Breast epithelium (tissue), 4 donors: ENCODE results near the gene DDX31. TPM values are rescaled to one million over a fixed set of nuclear protein-coding genes. Genes with fewer than 3 reads are reported as not detected.
A peak's percentile ranks its signal among the peaks of the same experiment; 100 is the strongest.

Experiments
- DNase-seq, 2 donors: peaks; one replicate each; pipeline ENCODE4 v3.0.0-alpha.2; 2019; ENCODE audit warnings: low spot score in 2 of 2
- H3K27ac ChIP-seq, 2 donors: fragments of 200-600 bp; sonication (generic) in 1 of 2; one replicate each; pipeline ENCODE4 v1.5.1; 2016 to 2019; ENCODE audit warnings: mild to moderate bottlenecking in 1 of 2
- H3K27me3 ChIP-seq, 2 donors: fragments of 200-600 bp; sonication (generic) in 1 of 2; one replicate each; pipeline versions ENCODE4 v1.5.1 to v1.6.0; 2017 to 2019; ENCODE audit warnings: control low read depth in 1 of 2, mild to moderate bottlenecking in 1 of 2
- H3K36me3 ChIP-seq: fragments of 200-600 bp; one replicate; pipeline ENCODE4 v1.5.1; 2019
- H3K4me1 ChIP-seq, 2 donors: fragments of 200-600 bp; sonication (generic); one replicate each; pipeline ENCODE4 v1.5.1; 2016 to 2019; ENCODE audit warnings: control low read depth in 1 of 2
- H3K4me3 ChIP-seq, 3 donors: fragments of 200-600 bp; sonication (generic); 1 replicate in 2 of 3; 2 replicates in 1 of 3; pipeline ENCODE4 v1.5.1; 2016 to 2019; ENCODE audit warnings: mild to moderate bottlenecking in 3 of 3, moderate library complexity in 2 of 3
- H3K9me3 ChIP-seq, 2 donors: fragments of 200-600 bp; sonication (generic) in 1 of 2; one replicate each; pipeline ENCODE4 v1.5.1; 2016 to 2019; ENCODE audit warnings: control low read depth in 1 of 2
- CTCF ChIP-seq, 3 donors: fragments of 450-650 bp; IDR thresholded peaks; one replicate each; pipeline ENCODE4 v1.5.1; 2016 to 2017; ENCODE audit warnings: antibody characterized with exemption in 3 of 3, mild to moderate bottlenecking in 3 of 3, moderate library complexity in 3 of 3
- POLR2A ChIP-seq: fragments of 450-650 bp; IDR thresholded peaks from one replicate; pipeline ENCODE4 v1.6.1; 2016; ENCODE audit warnings: antibody characterized with exemption, mild to moderate bottlenecking, moderate library complexity
- POLR2AphosphoS5 ChIP-seq, 3 donors: sonication (generic); formaldehyde crosslinking; IDR thresholded peaks; one replicate each; pipeline ENCODE4 v1.6.1; 2017; ENCODE audit warnings: antibody characterized with exemption in 3 of 3
- intact Hi-C: fragments of 100-400 bp; cut with DNase I; formaldehyde crosslinking; loops from one replicate; pipeline ENCODE4 v1.15.1; 2023; ENCODE audit warnings: low total_unique reads
- total RNA-seq, 3 donors: library from RNA; depleted of rRNA; stranded (reverse); fragments of >200 nt; gene quantifications; one replicate each; pipeline ENCODE4 v1.1.0, GENCODE V29; 2016

DDX31 gene
- total RNA-seq, 3 donors from 2014 or later, result 10.2 to 23.6 (median 19.0) TPM

GRCh38 chr9:132584601-132585560 is 84.9 kb downstream of the DDX31 start:
- H3K27me3 ChIP-seq, result peaks cover 31 to 97% of the 10 kb centered on the region in 2 donors
- no peaks in the 10 kb centered on the region for H3K9me3 ChIP-seq
- H3K4me3 ChIP-seq, result no peak overlapping the region
- H3K27ac ChIP-seq, result no peak overlapping the region
- H3K4me1 ChIP-seq, result no peaks in the 10 kb centered on the region
- no peak for TF ChIP-seq POLR2AphosphoS5 (IDR thresholded peaks at IDR 0.05)
- TF ChIP-seq CTCF (IDR thresholded peaks at IDR 0.05), result no peak
- TF ChIP-seq POLR2A, result no peak
- intact Hi-C loops, result no loop called here
- H3K36me3 ChIP-seq, result no peaks in the 10 kb centered on the region
- no peak for DNase-seq

GRCh38 chr9:132583584-132584304 is 86.0 kb downstream of the DDX31 start:
- Histone ChIP-seq H3K27ac (no peak overlapping the region), H3K9me3 (no peaks in the 10 kb centered on the region), H3K4me1 (no peaks in the 10 kb centered on the region), H3K27me3 (peaks cover 25 to 97% of the 10 kb centered on the region in 2 donors), H3K36me3 (no peaks in the 10 kb centered on the region), H3K4me3 (no peak overlapping the region)
- TF ChIP-seq POLR2AphosphoS5 (IDR thresholded peaks at IDR 0.05), result no peak
- no peak for TF ChIP-seq CTCF (IDR thresholded peaks at IDR 0.05)
- TF ChIP-seq POLR2A, result no peak
- DNase-seq, result no peak
- intact Hi-C loops, result no loop called here

GRCh38 chr9:132582786-132583583 is 86.8 kb downstream of the DDX31 start:
- DNase-seq, result no peak
- Histone ChIP-seq H3K4me1 (no peaks in the 10 kb centered on the region), H3K36me3 (no peaks in the 10 kb centered on the region), H3K27me3 (peaks cover 25 to 96% of the 10 kb centered on the region in 2 donors), H3K9me3 (no peaks in the 10 kb centered on the region), H3K27ac (no peak overlapping the region), H3K4me3 (no peak overlapping the region)
- TF ChIP-seq POLR2AphosphoS5 (IDR thresholded peaks at IDR 0.05) (no peak), CTCF (IDR thresholded peaks at IDR 0.05) (no peak), POLR2A (no peak)
- intact Hi-C loops, result no loop called here

GRCh38 chr9:132582276-132582785 is 87.5 kb downstream of the DDX31 start, which contains the start of gene BARHL1:
BARHL1 (plus strand) TSS chr9:132582606; CDS start chr9:132582798, 192 bp downstream.
- no peaks in the 10 kb centered on the region for H3K9me3 ChIP-seq
- H3K27me3 ChIP-seq, result peaks cover 25 to 96% of the 10 kb centered on the region in 2 donors
- no peak for TF ChIP-seq CTCF (IDR thresholded peaks at IDR 0.05)
- no peak for TF ChIP-seq POLR2AphosphoS5 (IDR thresholded peaks at IDR 0.05)
- TF ChIP-seq POLR2A, result no peak
- H3K36me3 ChIP-seq, result no peaks in the 10 kb centered on the region
- H3K4me1 ChIP-seq, result no peaks in the 10 kb centered on the region
- DNase-seq, result no peak
- intact Hi-C loops, result no loop called here
- H3K27ac ChIP-seq, result no peak within 1 kb of the TSS
- H3K4me3 ChIP-seq, result peak within 1 kb of the TSS; percentile 19 to 57 (median 34)
